Stimulated activated effector memory CD8-positive, alpha-beta T cell treated with anti-CD3 and anti-CD28 coated beads, Interleukin-12 subunit alpha, Interleukin-12 subunit beta, amount 100 ng/mL, for 72 hours (primary cell): ENCODE measurements around the gene C6orf141.
A peak's percentile ranks its signal among the peaks of the same experiment; 100 is the strongest.

ENCODE experiments used
- ATAC-seq: fragments of 150-1000 bp; cut with Tn5 transposase; 2 replicates; pipeline ENCODE4 v1.10.0; 2021
- DNase-seq, 2 donors: peaks; one replicate each; pipeline ENCODE4 v3.0.0; 2021 to 2022; ENCODE audit warnings: low spot score in 2 of 2
- H3K27ac Mint-ChIP-seq: one replicate; pipeline ENCODE4 v1.8.0; 2022; ENCODE audit warnings: mild to moderate bottlenecking, mixed read lengths
- H3K36me3 Mint-ChIP-seq: one replicate; pipeline ENCODE4 v1.8.0; 2022; ENCODE audit warnings: mild to moderate bottlenecking, mixed read lengths
- H3K4me1 Mint-ChIP-seq: one replicate; pipeline ENCODE4 v1.8.0; 2022; ENCODE audit warnings: mixed read lengths
- H3K4me3 Mint-ChIP-seq: one replicate; pipeline ENCODE4 v1.8.0; 2022; ENCODE audit warnings: mild to moderate bottlenecking, mixed read lengths
- H3K9me3 Mint-ChIP-seq: one replicate; pipeline ENCODE4 v1.8.0; 2022; ENCODE audit warnings: mixed read lengths

Gene C6orf141

DNA sequence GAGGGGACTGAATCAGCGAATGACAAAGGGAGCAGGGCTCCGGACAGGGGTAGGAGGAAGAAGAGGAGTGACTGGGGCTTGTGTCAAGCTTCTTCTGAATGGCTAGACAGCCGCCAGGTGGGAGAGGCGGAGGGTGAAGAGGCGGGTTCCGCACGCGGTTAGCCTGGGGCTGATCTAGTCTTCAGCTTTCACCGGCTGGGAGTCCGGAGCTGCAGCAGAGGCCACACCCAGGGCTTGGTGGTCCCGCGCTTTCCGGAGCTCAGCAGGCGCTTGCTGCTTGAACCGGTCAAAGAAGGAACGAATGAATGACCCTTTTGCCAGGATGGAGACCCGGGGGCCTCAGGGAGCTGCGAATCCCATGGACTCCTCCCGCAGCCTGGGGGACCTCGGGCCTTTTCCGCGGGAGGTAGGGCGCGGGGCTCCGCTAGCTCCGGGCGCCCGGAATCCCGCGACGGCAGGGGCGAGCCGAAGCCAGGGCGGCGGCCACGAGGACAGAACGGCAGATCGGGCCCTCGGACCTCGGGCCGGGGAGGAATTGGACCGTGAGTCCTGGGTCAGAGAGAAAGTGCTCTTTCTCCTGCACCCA is at the start of gene C6orf141:
TSS of gene C6orf141 (plus strand) at position 177 of the 586 bp plus-strand sequence. CDS start at position 302, 125 bp downstream.
- DNase-seq (no peak), ATAC-seq (peak; percentile 70)
- peak within 1 kb of the TSS; percentile 70 for H3K4me3 Mint-ChIP-seq
- H3K36me3 Mint-ChIP-seq = no peaks in the 10 kb centered on the region
- H3K27ac Mint-ChIP-seq = peak within 1 kb of the TSS; percentile 65
- H3K9me3 Mint-ChIP-seq = no peaks in the 10 kb centered on the region
- peaks cover 19% of the 10 kb centered on the region for H3K4me1 Mint-ChIP-seq

DNA sequence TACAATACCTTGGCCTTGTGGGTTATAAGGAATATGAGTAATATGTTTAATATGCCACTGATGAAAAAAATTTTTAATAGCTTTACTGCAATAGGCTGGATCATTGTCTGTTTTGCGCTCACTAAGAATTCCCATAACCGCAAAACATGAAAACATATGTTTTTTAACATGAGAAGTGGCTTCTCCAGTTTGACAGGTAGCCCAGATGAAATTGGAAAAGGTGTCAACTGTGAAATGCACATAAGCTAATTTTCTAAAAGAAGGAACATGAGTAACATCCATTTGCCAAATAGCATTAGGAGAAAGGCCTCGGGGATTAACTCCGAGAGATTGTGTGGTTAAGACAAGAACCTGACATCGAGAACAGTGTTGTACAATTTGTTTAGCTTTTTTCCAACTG is 45.8 kb upstream of the C6orf141 start:
- no peaks in the 10 kb centered on the region for H3K9me3 Mint-ChIP-seq
- H3K36me3 Mint-ChIP-seq = no peaks in the 10 kb centered on the region
- DNase-seq = no peak
- H3K4me1 Mint-ChIP-seq = no peaks in the 10 kb centered on the region
- ATAC-seq = no peak
- no peak overlapping the region for H3K4me3 Mint-ChIP-seq
- no peak overlapping the region for H3K27ac Mint-ChIP-seq

DNA sequence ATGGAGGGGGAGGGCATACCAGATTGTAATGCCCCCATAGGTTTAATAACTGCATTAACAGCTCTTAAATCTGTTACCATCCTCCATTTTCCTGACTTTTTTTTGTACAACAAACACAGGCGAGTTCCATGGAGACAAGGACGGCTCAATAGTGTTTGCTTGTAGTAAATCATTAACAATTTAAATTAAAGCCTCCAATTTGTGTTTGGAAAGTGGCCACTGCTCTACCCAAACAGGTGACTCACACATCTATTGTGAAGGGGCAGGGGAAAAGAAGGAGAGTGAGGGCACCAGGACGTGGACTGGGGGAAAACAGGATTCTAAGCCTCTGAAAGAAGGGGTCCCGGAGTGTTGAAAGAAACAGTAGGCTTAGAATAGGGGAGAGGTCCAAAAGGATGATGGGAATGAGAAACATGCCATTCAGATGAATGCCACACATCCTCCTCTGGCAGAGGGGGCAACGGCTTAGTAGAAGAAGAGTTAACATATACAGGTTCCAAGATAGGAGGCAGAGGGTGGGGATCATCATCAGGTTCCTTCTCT is 43.8 kb upstream of the C6orf141 start:
- no peaks in the 10 kb centered on the region for H3K36me3 Mint-ChIP-seq
- no peak overlapping the region for H3K4me3 Mint-ChIP-seq
- no peaks in the 10 kb centered on the region for H3K4me1 Mint-ChIP-seq
- no peaks in the 10 kb centered on the region for H3K9me3 Mint-ChIP-seq
- ATAC-seq = no peak
- H3K27ac Mint-ChIP-seq = no peak overlapping the region
- DNase-seq = no peak

DNA sequence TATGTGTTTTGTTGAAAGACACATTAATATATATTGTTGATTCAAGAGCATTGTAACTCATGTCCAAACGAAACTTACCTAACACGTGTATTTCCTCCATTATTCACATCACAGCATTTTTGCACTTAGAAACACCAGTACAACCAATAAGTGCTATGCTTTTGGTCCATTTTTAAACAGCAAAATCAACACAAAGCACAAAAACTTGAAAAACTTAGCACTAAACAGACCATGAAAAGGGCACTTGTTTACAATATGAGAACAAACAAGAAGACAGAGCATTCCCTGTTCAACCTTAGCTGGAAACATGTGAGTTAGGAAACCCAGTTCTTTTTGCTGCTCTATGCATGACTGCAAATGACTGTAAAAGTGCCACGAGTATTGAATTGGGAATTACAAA is 41.1 kb upstream of the C6orf141 start:
- ATAC-seq (no peak), DNase-seq (no peak)
- Mint-ChIP-seq H3K4me3 (no peak overlapping the region), H3K9me3 (no peaks in the 10 kb centered on the region), H3K4me1 (no peaks in the 10 kb centered on the region), H3K36me3 (no peaks in the 10 kb centered on the region), H3K27ac (no peak overlapping the region)

DNA sequence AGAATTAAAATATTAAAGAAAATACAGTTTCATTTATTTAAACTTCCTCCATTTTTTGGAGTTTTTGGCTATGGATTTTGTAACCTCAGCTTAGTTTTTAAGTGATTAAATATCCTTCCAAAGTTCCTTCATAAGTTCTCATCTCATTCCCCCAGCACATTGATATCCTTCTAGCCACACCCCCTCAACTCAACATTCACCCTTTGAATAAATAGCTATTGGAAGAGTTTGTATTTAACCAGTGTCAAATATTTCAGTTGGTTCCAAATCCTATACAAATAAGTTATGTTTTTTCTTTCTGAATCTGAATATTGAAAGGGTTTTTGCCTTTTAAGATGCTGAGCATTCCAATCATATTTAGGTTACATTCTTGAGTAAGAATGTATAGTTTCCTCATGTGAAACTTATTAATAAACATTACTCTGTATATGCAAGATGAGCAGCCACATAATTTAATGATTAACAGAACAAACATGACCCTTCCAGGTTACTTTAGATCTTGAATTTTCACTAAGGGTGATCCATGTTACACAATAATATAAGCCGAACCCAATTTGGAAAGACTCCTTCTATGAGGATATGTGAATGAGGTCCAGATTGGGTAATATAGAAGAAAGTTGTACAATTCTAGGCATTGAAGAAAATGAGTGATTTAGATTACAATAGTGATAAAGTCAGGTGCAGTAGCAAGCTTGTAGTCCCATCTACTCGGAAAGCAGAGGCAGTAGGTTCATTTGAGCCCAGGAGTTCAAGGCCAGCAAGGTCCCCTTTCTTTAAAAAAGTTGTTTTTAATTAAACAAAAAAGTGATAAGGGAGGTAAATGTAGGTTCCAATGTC is 37.1 kb upstream of the C6orf141 start:
- Mint-ChIP-seq H3K27ac (no peak overlapping the region), H3K4me1 (no peaks in the 10 kb centered on the region), H3K36me3 (no peaks in the 10 kb centered on the region), H3K9me3 (no peaks in the 10 kb centered on the region), H3K4me3 (no peak overlapping the region)
- DNase-seq = no peak
- no peak for ATAC-seq

DNA sequence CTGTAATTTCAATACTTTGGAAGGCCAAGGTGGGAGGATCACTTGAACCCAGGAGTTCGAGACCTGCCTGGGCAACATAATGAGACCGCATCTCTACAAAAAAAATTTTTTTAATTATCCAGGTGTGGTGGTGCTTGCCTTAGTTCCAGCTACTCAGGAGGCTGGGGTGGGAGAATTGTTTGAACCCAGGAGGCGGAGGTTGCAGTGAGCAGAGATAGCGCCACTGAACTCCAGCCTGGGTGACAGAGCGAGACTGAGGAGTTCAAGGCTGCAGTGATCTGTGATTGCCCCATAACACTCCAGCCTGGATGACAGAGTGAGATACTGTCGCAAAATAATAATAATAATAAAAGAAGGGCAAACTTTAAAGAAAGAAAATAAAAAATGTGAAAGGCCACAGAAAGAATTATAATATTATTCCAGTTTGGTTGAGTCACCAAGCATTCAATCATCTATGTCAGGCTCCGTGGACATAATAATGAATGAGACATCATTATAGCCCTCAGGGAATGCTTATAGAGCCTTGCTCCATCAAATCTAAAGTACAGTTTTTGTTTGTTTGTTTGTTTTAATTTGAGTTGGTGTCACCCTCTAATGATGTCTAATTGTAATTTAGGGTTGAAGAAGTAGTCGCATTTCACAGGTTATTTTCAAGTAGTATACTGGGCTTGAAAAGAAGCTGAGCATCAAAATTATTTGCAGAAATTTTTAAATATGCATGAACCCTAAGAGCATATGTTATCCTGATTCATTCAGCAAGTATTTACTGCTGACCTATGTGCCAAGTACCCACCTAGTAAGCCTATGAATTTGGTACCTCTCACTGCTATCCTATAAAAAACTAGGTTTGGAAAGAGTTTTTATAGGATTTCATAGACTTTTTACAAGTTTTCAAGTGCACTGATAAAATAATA is 35.6 kb upstream of the C6orf141 start:
- no peak overlapping the region for H3K4me3 Mint-ChIP-seq
- ATAC-seq (no peak), DNase-seq (no peak)
- H3K9me3 Mint-ChIP-seq = no peaks in the 10 kb centered on the region
- H3K4me1 Mint-ChIP-seq = no peaks in the 10 kb centered on the region
- no peaks in the 10 kb centered on the region for H3K36me3 Mint-ChIP-seq
- H3K27ac Mint-ChIP-seq = no peak overlapping the region

DNA sequence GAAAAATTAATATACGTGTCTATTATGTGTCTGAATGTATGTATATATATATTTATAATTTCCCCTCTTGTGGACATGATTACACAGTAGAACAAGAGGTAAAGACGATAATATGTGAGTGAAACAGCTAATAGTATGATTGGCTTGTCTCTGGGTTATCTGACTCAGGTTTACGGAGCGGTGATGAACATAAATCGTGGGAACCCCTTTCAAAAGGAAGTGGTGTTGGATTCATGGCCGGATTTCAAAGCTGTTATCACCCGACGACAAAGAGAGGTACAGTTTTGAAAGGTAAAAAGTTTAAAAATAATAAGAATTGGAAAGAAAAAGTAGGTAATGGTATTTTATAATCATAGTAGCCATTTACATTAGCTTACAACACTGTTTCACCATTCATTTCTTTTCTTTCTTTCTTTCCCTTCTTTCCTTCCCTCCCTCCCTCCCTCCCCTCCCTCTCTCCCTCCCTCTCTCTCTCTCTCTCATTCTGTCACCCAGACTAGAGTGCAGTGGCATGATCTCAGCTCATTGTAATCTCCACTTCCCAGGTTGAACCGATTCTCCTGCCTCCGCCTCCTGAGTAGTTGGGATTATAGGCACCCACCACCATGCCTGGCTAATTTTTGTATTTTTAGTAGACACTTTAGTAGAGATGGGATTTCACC is 34.9 kb upstream of the C6orf141 start:
- ATAC-seq (no peak), DNase-seq (no peak)
- Mint-ChIP-seq H3K9me3 (no peaks in the 10 kb centered on the region), H3K4me1 (no peaks in the 10 kb centered on the region), H3K27ac (no peak overlapping the region), H3K36me3 (no peaks in the 10 kb centered on the region), H3K4me3 (no peak overlapping the region)

DNA sequence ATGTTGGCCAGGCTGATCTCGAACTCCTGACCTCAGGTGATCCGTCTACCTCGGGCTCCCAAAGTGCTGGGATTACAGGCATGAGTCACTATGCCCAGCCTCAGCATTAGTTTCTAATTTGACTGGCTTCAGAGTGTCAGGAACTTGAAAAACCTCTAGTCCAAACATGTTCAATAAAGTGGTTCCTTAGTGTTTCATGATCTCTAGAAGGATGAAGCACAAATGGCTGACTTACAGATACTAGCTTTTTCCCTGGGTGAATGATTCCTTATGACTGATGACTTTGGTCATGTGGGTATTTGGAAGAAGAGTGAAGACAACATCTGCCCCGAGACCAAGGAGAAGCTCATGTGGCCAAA is 34.3 kb upstream of the C6orf141 start:
- no peaks in the 10 kb centered on the region for H3K9me3 Mint-ChIP-seq
- DNase-seq (no peak), ATAC-seq (no peak)
- no peak overlapping the region for H3K4me3 Mint-ChIP-seq
- no peaks in the 10 kb centered on the region for H3K36me3 Mint-ChIP-seq
- no peak overlapping the region for H3K27ac Mint-ChIP-seq
- H3K4me1 Mint-ChIP-seq = no peaks in the 10 kb centered on the region

DNA sequence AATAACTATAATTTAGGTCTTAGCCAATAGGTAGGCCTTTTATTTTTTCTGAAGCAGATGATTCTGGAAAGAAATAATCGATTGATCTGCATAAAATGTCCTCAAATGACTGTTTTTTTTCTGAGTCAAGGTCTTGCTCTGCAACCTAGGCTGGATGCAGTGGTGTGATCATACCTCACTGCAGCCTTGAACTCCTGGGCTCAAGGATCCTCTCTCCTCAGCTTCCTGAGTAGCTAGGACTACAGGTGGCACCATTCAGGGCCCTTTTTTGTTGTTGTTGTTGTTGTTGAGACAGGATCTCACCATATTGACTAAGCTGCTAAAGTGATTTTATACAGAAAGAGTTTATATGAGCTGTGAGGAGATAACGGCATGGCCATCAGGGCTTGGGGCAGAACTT is 32.5 kb upstream of the C6orf141 start:
- no peaks in the 10 kb centered on the region for H3K9me3 Mint-ChIP-seq
- H3K4me3 Mint-ChIP-seq = no peak overlapping the region
- no peaks in the 10 kb centered on the region for H3K4me1 Mint-ChIP-seq
- no peak overlapping the region for H3K27ac Mint-ChIP-seq
- DNase-seq = no peak
- H3K36me3 Mint-ChIP-seq = no peaks in the 10 kb centered on the region
- no peak for ATAC-seq

DNA sequence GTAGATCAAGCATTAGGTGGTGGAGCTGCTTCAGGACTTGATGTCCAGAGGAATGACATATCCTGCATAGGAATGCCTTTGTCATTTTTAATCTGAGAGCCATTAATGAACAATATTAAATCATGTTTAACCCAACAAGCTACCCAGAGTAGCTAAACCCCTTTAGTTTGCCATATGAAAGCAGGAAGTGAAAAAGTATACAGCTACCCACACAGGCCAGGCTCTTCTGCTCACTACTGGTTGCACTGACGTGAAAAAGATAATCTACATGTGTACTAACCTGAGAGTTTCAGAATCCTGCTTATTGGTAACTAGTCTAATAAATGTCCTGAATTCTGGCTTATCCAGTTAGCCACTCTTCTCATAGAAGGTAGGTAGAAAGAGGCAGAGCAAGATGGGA is 30.8 kb upstream of the C6orf141 start:
- no peak for DNase-seq
- Mint-ChIP-seq H3K27ac (no peak overlapping the region), H3K4me3 (no peak overlapping the region), H3K36me3 (no peaks in the 10 kb centered on the region), H3K4me1 (no peaks in the 10 kb centered on the region), H3K9me3 (no peaks in the 10 kb centered on the region)
- no peak for ATAC-seq

DNA sequence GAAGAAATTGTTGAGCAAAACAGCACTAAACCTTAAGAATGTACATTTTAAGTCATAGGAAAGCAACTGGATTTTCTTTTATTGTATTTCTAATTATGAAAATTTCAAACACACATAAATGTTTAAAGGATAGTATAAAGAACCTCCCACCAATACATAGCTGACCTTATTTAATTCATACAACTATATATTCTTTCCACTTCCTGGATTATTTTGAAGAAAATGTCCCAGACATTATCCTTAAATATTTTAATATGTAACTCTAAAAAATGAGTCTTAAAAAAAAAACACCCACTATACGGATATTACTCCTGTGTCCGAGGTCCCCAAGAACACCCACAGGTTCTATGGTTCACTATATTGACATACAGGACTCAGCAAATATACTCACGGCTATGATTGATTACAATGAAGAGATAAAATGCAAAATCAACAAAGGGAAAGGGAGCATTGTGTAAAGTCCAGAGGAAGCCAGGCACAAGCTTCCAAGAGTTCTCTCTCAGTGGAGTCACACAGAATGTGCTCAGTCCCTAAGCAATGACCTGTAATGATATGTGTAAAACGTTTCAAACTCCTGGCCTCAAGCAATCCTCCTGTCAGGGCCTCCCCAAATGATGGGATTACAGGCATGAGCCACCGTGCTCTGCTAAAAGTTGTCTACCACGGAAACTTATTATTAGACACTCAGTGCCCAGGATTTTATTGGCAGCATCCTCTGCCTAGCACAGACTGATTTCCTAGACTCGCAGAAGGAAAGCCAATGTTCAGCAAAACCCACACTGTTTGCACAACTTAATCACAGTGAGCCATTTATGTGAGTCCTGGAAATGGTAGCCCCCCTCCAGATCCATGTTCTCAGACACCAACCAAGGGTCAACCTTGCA is 27.5 kb upstream of the C6orf141 start:
- H3K9me3 Mint-ChIP-seq = no peaks in the 10 kb centered on the region
- ATAC-seq = no peak
- no peak overlapping the region for H3K27ac Mint-ChIP-seq
- no peaks in the 10 kb centered on the region for H3K4me1 Mint-ChIP-seq
- no peak for DNase-seq
- no peaks in the 10 kb centered on the region for H3K36me3 Mint-ChIP-seq
- H3K4me3 Mint-ChIP-seq = no peak overlapping the region

DNA sequence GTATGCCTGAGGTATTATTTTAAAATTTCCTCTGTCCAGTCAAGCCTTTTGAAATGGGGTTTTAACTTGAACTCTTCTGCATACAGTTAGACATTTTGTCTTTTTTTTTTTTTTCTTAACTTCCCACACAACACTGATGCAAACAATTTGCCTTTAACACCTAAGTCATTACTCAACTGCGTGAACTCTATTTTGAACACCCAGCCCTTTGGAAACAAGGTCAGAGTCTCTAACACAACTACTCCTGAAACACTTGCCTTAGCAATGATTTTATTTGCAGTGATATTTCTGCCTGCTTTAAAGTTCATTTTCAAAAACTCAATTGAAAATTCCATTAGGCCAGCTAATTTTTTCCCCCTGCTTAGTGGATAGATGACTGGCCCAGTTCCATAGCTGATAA is 26.6 kb upstream of the C6orf141 start:
- ATAC-seq (no peak), DNase-seq (no peak)
- no peaks in the 10 kb centered on the region for H3K4me1 Mint-ChIP-seq
- no peak overlapping the region for H3K27ac Mint-ChIP-seq
- H3K4me3 Mint-ChIP-seq = no peak overlapping the region
- no peaks in the 10 kb centered on the region for H3K36me3 Mint-ChIP-seq
- H3K9me3 Mint-ChIP-seq = no peaks in the 10 kb centered on the region

DNA sequence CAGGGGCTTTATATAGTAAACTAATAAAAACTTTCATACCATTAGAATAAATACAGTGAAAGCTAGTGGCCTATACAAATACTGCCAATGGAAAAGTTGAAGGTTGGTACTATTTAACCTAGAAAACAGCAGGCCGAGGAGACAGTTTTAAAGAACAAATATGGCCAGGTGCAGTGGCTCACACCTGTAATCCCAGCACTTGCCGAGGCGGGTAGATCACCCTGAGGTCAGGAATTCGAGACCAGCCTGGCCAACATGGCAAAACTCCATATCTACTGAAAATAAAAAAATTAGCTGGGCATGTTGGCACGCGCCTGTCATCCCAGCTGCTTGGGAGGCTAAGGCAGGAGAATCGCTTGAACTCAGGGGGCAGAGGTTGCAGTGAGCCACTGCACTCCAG is 25.9 kb upstream of the C6orf141 start:
- Mint-ChIP-seq H3K36me3 (no peaks in the 10 kb centered on the region), H3K27ac (no peak overlapping the region), H3K9me3 (no peaks in the 10 kb centered on the region), H3K4me1 (no peaks in the 10 kb centered on the region), H3K4me3 (no peak overlapping the region)
- DNase-seq (no peak), ATAC-seq (no peak)

DNA sequence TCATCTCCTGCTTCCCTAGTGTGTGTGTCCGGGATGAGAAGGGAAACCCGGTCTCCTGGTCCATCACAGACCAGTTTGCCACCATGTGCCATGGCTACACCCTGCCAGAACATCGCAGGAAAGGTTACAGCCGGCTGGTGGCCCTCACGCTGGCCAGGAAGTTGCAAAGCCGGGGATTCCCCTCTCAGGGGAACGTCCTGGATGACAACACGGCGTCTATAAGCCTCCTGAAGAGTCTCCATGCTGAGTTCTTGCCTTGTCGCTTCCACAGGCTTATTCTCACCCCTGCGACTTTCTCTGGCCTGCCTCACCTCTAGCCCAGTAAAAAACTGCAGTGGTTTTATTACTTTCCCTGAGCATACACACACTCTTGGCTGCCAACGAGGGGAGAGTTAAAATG is 23.9 kb upstream of the C6orf141 start:
- H3K27ac Mint-ChIP-seq = no peak overlapping the region
- H3K36me3 Mint-ChIP-seq = no peaks in the 10 kb centered on the region
- H3K4me3 Mint-ChIP-seq = no peak overlapping the region
- no peaks in the 10 kb centered on the region for H3K9me3 Mint-ChIP-seq
- H3K4me1 Mint-ChIP-seq = no peaks in the 10 kb centered on the region
- DNase-seq (no peak), ATAC-seq (no peak)
